Activated CD4-positive, alpha-beta T cell treated with anti-CD3 and anti-CD28 coated beads, Interleukin-2, amount 50 U/mL, for 1 hour (primary cell): Measurements from ENCODE around the gene SETD6.
A peak's percentile ranks its signal among the peaks of the same experiment; 100 is the strongest.

Experiments
- DNase-seq: peaks from one replicate; pipeline ENCODE4 v3.0.0-alpha.2; 2020

Gene SETD6

GRCh38 chr16:58494981-58495520 is 20.3 kb upstream of the SETD6 start:
- DNase-seq = peak; percentile 56

- DNase-seq = no peak
Observed at GRCh38 chr16:58495521-58496331, 19.6 kb upstream of the SETD6 start.

- DNase-seq = no peak
Observed at GRCh38 chr16:58497468-58497867, 17.8 kb upstream of the SETD6 start.

- DNase-seq = no peak
Observed at GRCh38 chr16:58497935-58498334, 17.4 kb upstream of the SETD6 start.

DNA sequence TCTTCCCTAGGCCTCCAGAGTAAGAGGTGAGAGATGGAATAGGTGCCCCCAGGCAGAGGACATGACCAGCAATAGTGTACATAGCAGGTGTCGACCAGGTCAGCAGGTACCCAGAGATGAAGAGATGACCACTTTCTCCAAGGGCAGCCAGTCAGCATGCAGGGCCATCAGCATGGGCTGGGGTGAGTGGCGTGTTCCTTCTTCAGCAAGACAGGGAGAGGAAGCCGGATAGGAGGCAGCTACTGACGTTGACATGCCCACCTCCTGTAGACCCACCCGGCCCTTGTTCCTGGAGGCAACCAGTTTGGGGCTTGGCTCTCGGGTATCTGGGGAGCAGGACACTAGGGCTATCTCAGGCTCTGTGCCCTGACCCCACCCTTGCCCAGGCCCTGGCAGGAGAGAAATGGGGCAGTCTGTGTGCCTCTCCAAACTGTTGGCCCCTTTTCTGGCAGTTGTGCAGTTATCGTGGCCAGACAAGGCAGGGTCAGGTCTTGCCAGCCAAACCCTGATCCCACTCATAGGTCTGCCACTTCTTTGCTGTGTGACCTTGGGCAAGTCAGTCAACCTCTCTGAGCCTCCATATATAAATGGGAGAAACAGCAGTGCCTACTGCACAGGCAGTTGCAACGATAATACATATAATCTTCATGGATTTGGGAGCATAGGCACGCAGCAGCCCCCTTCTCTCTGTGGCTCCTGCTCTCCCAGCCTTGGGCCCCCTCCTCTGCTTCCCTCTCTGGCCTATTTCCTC is 16.8 kb upstream of the SETD6 start:
- no peak for DNase-seq

GRCh38 chr16:58499092-58499511 is 16.2 kb upstream of the SETD6 start:
- DNase-seq = no peak

DNA sequence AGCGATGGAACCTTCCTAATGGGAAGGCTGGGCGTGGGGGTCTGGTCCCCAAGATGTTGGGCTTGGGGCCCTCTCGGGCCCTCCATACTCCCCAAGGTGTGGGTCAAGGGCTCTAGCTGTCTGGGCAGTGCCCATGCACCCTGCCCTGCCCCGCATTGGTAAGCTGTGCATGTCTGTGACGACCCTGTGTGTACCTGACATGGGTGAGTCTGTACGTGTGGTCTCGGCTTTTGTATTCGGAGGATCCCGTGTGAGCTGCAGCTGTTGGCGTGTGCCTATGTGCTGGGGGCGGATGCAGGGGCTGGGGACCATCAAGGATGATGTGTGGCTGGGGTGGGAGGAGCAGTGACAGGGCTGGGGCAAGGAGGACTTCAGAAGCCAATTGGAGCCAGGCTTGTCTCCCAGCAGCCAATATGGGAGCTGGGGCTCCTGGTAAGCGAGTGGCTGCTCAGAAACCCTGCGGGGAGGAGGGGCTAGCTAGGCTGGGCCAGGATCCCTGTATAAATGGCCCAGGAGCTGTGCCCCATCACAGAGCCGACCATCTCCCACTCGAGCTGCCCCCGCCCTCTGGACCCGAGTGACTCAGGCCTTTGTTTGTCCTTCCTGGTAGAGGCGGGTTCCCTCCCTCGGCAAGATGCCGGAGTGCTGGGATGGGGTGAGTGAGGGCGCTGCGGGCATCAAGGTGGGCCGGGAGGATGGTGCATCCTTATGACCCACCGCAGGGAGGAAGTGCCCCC is 15.5 kb upstream of the SETD6 start, which contains the start of gene NDRG4:
TSS of gene NDRG4 (plus strand) at position 529 of the 737 bp plus-strand sequence. CDS start at position 635, 106 bp downstream.
- no peak for DNase-seq

GRCh38 chr16:58500430-58501241 is 14.7 kb upstream of the SETD6 start:
- DNase-seq = no peak

GRCh38 chr16:58501242-58502131 is 13.8 kb upstream of the SETD6 start:
- DNase-seq = peak; percentile 43

DNA sequence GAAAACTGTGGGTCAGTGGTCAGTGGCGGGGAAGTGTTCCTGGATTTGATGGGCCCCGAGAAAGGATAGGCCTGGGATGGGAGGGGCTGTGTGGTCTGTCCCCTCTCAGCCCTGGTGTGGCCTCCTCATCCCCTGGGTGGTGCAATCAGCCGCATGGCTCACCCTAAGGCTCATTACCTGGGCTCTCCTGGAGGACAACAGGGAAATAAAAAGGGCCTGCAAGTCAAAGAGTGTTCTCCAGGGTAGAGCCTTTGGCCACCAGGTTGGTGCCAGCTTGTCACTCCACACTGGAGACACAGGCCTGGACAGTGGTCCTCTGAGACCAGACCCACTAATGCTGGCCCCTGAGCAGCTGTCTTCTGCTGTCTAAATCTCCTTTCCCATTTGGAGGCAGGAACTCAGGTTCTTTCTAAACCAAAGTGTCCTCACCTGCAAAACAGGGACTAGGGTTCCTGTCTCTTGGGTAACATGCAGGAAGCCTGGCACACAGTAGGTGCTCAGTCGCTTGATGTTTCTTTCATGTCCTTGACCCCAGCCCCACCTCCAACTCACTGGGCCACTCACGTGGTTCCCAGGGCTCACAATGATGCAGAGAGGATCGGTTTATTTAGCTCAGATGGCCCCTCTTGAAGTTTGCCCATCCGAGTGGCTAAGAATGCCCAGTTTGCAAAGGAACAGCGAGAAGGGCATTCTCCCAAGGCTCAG is 12.9 kb upstream of the SETD6 start:
- no peak for DNase-seq

- DNase-seq = no peak
Observed at GRCh38 chr16:58503166-58503862, 12.0 kb upstream of the SETD6 start.

- no peak for DNase-seq
Observed at GRCh38 chr16:58503863-58504688, 11.2 kb upstream of the SETD6 start.

DNA sequence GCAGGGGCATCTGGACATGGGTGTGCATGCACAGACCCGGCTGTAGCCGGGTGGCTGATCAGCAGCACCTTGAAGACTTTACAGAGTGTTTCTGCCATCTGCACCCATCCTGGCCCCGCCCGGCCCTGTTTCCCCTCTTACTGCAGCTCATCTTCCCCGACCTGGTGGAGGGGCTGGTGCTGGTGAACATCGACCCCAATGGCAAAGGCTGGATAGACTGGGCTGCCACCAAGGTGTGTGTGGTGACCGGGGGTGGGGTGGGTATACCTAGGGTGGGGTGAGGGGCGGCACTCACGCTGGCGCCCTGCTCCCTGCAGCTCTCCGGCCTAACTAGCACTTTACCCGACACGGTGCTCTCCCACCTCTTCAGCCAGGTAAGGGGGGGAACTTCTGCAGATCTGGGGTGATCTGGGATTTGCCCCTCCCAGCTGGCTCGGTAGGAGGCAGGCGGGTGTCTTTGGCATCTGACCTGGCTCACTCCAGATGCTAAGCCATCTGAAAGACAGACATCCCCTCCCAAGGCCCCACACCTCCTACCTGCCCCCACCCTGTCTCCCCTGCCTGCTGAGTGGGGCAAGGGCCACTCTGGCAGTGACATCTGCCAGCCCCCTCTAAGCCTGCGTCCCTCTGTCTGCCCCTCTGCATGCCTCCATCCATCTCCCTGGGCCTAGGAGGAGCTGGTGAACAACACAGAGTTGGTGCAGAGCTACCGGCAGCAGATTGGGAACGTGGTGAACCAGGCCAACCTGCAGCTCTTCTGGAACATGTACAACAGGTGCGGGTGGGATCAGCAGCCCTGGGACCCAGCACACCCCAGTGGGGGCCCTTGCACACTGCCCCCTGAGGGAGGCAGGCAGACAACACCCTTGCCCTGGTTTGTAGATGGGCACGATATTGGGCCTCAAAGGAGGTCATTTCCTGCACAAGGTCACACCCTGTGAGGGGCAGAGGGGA is 8.8 kb upstream of the SETD6 start:
- DNase-seq = no peak

DNA sequence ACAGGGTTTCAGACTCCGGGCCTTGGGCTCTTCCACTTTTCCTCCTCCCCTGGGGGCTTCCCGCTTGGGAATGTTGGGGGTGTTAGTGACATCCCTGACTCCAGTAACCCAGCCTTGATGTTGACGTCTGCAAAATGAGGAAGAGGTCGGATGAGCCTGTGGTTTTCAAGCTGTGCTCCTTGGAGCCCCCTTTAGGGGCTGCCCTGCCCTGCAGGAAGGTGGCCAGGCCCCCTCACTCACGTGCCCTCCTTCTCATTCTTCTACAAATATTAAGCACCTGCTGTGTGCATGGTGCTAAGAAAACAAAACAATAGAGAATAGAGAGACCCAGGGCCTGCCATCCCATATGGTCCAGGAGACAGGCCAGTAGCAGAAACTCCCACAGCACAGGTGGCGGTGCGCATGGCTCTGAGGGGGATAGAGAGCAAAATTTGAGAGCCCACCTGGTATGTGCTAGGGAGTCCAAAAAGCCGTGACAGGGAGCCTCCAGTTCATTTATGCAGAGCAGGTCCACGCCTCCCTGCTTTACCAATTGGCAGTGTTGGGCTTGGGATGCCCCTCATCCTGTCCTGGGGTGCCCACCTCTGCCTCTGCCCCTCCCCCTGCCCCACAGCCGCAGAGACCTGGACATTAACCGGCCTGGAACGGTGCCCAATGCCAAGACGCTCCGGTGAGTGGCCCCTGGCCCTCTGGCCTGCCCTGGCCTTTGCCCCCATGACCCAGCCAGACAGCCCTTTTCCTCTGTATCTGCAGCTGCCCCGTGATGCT is 7.9 kb upstream of the SETD6 start:
- DNase-seq = no peak

- DNase-seq = no peak
Observed at GRCh38 chr16:58507963-58508670, 7.2 kb upstream of the SETD6 start.

- no peak for DNase-seq
Observed at GRCh38 chr16:58508671-58509251, 6.6 kb upstream of the SETD6 start.
